ENCODE measurements around the gene SOX2.
A peak's percentile ranks its signal among the peaks of the same experiment; 100 is the strongest.

Gene SOX2

DNA sequence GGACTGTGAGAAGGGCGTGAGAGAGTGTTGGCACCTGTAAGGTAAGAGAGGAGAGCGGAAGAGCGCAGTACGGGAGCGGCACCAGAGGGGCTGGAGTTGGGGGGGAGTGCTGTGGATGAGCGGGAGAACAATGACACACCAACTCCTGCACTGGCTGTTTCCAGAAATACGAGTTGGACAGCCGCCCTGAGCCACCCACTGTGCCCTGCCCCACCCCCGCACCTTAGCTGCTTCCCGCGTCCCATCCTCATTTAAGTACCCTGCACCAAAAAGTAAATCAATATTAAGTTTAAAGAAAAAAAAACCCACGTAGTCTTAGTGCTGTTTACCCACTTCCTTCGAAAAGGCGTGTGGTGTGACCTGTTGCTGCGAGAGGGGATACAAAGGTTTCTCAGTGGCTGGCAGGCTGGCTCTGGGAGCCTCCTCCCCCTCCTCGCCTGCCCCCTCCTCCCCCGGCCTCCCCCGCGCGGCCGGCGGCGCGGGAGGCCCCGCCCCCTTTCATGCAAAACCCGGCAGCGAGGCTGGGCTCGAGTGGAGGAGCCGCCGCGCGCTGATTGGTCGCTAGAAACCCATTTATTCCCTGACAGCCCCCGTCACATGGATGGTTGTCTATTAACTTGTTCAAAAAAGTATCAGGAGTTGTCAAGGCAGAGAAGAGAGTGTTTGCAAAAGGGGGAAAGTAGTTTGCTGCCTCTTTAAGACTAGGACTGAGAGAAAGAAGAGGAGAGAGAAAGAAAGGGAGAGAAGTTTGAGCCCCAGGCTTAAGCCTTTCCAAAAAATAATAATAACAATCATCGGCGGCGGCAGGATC is at the start of gene SOX2:
SOX2 (plus strand) TSS at position 601 of the 811 bp plus-strand sequence. CDS start 436 bp downstream, outside the sequence.
- peak; percentile 67 to 87 for DNase-seq

DNA sequence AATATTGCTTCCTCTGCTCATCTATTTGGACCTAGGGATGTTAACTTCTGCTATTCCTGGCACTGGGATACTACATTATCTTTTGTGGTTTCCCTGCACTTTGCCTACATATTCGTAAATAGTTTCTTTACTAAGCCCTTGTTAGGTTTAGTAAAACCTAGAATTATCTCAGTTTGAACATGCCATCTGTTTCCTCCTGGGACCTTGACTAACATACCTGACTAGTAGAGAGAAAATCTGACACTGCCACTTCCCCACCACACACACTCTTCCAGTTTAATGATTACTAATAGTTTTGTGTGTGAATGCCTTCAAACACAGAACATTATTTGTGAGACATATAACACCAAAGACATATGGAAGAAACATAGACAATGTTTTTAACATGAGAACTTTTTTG is 28.2 kb upstream of the SOX2 start:
- no peak for DNase-seq

DNA sequence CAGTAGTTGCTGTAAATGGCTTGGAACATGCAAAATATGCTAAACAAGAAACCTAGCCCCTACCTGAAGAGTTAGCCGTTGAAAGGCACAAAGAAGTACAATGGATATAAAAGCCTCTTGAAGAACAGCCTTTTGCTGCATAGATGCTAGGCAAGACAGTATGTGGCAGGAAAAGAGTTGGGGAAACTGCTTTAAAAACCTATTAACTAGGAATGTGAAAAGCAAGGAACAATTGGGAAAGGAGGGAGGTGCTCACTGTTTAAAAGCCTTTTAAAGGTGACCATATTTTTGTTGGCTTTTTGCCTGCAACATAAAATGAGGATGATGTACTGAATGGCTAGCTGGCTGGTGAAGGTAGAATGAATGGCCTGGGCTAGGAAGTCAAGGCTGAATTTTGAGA is 24.5 kb upstream of the SOX2 start:
- no peak for DNase-seq

DNA sequence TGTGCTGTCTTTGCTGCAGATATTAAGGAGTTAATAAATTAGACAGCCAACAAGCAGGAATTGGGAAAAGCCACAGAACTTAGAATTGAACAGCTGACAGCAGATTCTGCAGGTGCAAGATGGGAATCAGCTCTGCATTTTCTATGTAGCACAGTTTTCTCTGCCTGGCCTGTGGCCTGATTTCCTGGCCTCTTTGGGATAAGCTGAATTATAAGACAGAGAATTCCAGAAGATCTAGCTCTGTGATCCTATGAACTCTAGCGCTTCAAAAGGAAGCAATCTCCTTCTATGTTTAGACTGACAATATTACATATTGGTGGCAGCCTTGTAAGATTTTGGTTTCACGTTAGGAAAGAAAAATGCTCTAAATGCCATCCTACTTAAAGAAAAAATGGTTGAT is 24.0 kb upstream of the SOX2 start:
- no peak for DNase-seq

DNA sequence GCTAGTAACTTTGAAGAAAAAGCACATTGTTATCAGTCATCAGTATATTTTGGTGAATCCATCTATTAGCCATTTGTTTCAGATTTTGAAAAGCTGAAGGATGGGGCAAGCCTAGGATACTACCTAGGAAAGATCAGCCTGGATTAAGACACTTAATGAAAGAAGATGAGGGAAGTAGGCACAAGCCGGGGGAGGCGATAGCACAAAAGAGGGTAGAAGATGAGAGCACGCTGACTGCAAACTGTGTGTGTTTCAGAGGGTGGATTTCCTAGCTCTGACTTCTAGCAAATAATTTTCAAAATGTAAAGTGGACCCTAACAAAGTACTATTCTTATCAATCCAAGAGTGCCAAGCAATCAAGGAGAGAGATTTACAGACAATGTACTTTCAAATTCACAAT is 22.2 kb upstream of the SOX2 start:
- no peak for DNase-seq

DNA sequence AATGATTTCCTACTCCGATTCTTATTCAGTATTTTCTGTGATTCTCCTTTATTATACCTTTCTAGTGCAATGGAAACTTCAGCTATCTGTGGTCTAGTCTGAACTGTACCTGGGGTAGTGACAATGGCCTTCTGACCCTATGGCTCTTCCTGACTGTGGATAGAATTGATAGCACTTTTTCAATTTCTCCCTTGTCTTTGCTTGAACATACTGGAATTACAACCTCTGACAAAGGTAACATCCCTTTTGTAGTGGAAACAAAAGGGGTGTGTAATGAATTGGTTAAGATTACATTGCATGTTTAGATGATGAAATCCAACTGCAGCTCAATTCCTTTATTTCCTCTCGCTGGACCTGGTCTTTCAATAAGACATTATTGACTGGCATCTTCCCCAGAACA is 21.0 kb upstream of the SOX2 start:
- DNase-seq, result no peak

DNA sequence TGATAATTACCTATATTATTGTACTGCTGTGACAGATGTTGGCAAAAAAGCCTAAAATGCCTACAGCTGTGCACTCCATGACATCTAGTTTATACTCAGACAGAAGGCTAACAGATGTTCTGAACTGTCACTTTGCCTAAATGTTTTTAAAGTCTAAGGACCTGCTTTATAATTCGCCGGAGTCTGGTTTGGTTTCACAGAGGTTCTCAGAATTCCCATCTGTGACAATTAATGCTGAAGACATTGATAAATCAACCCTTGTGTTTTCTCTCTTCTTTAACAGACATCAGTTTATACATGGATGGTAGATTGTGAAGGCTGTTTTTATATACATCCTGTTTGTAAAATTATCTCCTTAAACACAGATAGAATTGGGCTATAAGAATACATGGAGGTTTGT is 19.8 kb upstream of the SOX2 start:
- DNase-seq, result no peak

DNA sequence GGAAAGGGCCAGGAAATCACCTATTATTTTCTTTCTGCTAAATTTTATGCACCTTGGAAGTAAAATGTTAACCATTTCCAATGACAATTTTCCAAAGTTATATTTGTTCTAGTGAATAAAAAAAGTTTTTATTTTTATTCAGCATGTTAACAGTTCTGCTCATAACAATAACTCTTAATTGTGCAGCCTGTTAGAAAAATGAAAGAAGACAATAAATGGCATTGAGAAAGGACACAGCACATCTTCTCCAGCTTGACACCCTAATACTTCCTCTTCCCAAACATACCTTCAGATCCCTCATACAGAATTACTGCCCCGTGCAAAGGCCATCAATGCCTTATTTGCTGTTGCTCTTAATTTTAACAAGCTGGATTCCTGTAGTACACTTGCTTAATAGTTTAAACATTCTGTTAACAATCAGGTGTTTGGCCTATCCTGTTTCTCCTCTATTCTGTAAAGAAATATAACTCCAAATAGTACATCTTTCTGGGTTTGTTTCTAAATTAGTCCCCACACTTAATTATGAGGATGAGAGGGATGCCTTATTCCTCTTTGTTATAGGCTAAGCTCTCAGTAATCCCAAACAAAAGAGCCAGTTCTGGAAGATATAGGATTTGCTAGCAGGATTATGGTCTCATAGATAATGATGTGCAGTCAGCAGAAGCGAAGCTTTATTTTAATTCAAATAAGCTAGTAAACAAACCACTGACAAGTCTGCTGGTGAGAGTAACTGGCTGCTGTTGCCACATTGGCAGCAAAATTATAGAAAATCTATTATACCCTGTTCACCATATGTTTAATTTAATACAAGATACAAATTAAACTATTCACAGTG is 19.2 kb upstream of the SOX2 start:
- DNase-seq, result no peak

DNA sequence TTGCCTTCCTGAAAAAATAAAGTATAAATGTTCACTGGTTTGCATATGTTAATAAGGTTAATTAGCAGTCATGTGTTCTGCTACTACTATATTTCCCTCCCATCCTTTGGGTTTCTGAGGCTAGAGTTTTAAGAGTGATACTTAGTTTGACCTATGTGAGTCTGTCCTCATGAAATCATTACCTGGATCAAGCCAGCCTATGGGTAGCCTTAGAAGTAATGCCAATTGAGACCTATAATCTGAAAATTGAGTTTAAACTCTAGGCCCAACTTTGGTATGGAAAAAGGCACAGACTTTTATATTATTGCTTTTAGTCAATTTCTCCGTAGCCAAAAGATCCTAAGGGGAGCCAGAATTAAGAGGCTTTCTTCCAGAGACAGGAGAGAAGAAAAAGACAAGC is 18.4 kb upstream of the SOX2 start:
- DNase-seq, result no peak

DNA sequence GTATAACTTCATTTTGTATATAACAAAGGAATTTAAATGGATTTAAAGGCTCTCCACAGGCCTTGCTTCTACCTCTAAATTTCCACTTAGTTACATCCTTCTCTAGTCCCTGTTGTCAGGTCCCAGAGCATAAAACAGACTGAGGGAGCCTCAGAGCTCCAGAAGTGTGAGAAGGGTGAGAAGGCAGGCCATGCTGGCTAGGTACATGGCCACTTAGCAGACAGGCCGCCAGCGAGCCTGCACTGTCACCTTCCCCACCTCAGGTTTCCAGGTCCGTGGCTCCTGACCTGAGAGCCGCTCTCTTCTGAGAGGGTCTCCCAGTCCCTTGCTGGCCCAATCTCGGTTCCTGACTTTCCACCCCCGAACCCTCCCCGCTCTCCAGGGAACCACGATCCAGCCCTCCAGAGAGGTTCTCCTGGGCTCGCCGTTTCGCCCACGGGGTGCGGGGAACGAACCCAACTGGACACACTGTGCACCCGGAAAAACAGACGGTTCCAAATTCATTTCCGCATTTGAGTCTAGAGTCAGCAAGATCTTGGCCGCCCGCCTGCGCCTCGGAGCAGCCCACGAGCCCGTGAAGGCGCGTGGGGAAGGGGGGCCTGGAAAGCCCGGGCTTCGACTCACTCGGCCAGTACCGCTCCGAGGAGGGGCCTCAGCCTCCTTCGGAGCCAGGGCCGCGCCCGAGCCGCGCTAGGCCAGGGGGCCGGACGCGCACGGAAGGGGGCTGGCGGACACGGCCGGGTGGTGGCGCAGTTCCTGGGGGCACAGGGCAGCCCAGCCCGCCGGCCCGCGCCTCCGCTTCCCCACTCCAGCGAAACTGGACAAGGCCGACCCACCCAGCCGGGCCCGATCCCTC is 16.7 kb upstream of the SOX2 start:
- DNase-seq, result no peak

DNA sequence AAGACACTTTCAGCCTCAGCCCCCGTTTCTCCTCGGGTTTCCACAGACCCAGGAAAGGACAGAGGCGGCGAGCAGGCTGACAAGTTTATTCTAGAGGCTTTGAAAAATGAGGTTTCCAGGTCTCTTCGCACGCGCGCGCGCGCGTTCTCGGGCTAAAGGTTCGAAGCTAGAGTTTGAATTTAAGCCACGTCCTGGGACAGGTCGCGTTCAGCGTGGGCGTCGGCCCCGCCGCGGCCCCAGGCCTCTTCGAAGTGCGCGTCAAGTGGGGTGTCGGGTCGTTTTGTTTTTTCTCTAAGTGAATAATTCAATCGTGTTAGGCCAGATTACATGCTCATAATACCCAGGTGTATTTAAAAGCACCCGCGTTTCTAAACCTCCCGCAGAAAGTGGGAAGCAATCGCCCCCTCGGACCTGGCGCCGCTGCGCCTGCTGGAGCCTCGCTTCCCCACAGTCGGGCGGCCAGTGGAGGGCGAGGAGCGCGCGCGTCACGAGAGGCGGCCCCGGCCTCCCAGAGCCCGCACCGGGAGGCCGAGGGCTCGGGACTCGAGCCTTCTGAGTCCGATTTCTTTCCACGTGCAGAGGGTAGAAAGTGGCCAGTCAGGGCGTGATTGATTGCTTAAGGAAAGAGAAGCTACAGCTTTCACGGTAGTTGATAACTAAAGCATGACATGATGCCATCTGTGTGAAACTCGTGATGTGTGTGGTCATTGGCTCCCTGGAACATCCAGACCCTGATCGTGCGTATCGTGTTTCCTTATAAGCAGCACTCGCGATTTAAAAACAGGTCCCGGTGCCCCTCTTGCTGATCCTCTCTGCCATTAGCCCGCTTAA is 15.8 kb upstream of the SOX2 start:
- DNase-seq, result no peak

DNA sequence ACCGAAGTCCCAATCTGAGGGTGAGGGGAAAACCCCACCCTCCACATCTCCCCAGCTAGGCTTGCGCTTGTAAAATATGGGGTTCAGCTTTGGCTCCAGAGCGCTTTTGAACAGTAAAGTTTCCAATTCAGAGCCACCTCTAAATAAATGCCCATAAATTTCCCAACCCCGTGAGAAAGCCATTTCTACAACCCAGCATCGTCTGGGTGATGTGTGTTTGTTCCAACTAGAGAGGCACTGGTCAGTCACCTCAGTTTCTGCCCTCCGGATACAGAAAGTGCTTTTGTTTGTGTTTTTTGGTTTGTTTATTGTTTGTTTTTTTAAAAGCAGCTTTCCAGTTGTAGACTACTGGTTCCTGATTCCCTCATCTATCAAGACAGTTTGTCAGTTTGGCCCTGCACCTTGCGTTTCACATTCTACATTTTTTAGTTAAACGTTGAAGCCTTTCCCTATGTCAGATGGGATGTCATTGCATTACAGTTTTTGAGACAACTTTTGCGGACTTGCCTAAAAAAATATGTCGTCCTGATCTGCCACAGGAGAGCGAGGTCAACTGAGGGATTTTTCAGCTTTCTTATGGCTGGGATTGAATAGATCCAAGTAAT is 15.0 kb upstream of the SOX2 start:
- no peak for DNase-seq

DNA sequence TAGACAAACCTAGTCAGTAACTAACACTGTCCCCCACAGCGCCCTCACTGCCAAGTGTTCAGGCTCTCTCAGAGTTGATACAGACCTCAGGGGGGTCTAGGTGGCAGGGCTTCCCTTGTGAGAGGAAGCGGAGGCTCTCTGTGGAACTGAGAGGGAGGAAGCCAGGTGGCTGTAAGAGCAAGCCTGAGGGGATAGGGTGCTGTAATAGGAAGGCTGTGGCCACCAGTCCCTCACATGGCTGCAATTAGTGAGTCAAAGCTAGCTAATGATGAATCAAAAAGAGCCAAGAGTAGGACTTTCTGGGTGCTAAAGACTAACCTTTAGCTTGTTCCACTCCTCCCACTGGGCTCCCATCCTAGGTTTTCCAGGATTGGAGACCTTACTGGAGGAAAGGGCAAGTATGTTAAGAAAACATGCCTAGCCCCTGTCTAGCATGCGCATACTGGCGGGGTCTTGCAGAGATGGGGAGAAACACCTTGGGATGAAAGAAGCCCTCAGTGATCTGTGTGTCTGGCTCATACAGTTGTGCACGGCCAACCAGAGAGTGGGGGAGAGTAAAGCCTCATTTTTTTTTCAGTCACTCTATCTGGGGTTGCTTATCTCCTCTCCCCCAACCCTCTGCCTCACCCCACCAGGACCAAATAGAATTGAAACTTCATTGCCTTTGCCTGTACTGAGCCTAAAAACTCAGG is 13.3 kb upstream of the SOX2 start:
- no peak for DNase-seq

DNA sequence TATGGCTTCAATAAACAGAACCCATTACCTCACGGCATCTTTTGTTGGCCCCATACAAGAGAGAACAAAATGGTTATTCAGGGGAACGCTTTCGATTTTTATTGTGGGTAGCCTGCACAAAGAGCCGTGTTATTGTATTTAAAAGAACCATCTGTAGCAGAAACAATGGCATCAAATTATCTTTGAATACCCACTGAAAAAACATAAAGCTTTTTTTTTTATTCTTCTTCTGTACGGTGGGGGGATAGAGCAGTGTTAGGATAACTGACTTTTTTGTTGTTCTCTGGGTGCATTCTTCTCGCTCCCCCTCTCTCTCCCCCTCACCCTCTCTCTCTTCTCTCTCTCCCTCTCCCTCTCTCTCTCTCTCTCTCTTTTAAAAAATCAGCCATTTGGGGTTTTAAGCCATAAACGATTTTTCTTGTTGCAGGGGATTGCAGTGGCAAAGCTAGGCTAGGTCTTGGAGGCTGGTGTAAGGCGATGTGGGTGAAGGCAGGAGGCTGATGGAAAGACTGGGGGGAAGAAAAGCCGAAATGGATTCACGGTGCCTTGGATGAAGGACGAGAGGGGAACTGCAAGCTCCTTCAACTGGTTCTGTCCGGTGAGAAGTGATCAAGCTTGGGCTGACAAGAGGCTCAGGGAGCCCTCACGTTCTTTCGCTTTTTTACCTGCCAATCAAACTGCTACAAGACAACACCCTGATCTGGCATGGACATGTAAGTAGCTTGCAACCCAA is 12.4 kb upstream of the SOX2 start:
- DNase-seq, result no peak

DNA sequence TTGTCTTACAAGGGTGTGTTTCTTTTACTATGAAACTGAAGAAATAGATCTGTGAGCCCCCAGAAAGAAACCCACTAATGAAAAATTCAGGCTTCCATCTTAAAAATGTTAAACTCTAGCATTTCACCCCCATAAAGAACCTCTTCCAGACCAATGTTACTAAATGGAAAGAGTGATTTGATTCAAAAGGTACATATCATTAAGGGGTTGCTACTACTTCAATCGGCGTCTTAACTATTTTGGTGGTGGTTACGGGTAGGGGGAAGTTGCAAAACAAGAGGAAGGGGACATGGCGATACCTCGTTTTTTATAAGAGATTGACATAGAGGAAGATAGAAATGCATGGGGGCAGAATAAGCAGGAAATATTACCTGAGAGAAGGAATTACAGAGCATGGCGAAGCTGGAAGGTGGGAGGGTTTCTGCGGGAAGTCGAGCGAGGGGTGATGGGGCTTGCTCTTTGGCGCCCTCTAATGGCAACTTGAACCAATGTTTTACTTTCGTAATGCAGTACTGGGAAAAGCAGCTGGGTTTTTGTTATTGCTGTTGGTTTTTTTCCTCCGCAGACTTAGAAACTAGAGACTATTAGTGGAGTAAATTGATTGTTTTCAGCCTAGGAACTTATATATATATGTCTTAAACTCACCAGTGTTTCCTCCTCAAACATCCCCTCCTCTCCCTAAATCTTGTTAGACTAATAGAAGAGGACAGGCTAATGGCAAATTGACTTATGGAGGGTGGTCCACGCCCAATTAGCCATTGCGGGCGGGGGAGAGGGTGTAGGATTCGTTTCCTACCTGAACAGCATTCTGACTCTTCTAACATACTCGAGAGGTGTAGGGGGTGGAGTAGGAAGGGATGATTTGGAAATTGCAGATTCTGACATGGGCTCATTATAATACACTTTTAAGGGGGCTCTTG is 11.3 kb upstream of the SOX2 start:
- peak; percentile 74 to 78 for DNase-seq

DNA sequence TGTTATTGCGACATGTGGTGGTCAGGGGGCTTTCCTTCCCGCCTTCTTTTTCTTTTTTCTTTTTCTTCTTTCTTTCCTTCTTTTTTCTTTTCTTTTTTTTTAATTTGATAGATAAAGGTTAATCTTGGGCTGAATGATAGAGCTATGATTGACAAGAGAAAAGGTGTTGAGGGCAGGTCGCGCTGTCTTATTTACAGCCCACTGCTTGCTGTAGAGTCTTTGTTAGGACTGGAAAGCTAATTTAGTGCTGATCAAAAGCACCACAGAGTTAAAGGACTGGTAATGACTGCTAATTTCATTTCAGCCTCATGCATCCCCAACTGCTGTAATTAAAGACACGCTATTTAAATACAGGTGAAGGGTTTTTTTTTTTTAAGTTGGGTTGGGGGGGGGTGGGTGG is 10.6 kb upstream of the SOX2 start:
- no peak for DNase-seq

DNA sequence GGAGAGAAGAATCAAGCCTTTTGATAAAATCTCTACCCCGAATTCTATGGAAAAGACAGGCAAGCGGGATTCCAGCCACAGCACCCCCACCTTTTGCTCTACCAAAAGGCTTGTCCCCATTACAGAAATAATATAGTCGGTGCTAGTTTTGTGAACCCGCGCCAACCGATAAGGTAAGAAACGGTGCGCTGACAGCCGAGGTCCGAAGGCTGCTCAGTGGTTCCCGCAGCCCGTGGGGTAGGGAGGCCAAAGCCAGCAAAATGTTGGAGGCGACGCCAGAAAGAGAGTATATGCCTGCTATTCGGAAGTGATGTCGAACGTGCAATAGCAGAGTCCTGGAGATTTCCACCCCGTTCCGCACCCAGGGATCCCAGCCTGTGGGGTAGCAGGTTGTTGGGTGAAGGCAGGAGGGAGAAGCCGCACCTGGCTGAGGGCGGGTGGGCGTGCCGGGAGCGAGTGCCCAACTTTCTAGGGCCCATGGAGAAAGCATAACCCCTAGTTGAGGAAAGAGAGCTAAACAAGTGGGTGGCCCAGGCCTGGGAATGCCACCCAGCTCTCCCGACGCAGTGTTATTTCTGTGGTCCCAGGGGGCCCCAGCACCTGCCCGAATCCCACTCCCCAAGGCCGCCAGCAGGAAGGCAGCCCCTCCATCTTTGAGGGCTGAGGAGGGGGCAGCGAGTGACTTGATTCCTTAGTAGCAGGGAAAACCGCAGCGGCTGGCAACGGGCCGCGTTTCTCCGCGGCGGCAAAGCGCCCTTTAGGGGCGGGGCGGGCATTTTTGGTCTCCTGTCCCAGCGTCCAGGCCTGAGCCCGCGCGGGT is 7.9 kb upstream of the SOX2 start:
- no peak for DNase-seq

DNA sequence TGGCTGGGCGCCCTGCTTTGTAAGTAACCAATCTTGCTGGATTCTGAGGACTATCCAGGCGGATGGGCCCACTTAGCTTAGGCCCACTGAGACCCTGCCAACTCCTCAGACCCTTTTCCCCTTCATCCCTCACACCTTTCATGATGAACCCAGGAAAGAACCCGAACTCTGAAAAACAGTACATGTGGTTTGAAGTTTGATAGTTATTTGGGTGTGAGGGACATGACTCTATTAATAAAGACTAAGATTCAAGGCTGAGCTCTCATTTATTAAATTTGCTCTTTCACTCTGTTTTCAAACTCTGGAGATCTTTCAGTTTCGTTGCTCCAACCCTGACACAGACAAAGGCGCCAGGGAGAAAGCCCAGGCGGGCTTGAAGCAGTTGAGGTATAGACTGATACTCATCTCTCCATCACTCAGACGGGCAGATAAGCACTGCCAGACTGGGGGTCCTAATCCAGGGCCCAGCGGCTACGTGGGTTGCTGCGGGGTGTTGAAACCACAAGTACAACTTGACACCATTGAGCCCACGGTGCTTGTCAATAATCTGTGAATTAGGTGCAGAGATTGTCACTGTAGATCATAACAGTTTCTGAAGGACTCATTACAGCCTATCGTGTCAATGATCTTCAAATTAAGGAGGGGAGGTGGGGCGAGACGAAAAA is 7.2 kb upstream of the SOX2 start:
- no peak for DNase-seq

Data from NCI-H187 (cell line).